Measurements from ENCODE around the gene CAST. TPM values are rescaled to one million over a fixed set of nuclear protein-coding genes. Genes with fewer than 3 reads are reported as not detected.

CAST gene
- total and polyA plus RNA-seq, 10 donors: 30.0 to 233 (median 185) TPM

DNA sequence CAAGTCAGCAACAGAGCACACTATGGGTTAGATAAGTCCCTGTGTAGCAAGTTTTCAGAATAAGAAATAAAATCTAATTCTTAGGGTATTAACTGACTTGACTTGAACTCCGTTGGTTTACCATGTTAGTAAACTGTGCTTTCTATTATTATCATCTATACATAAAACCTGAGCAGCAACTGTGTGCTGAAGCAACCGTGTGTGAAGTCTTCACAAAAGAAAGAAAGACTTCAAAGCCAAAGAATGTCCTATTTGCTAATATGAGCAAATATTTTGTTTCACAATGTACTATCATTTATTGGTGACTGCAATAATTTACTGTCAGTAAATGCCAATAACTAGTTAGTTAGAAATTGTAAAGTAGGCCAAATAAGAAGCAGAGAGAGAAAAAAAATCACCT lies 112.9 kb downstream of the CAST start:
- intact Hi-C loops (cut with DNase I; ENCODE audit: low total_unique reads): loop anchor here (10.0 kb wide), 1 partner anchor 130 kb away; no protein-coding TSS in a partner anchor
- H3K27ac ChIP-seq: no peak overlapping the region
- no peak for DNase-seq
- no peaks in the 10 kb centered on the region for H3K27me3 ChIP-seq (replicated peaks in 1 of 7)
- H3K9me3 ChIP-seq: no peaks in the 10 kb centered on the region
- TF ChIP-seq POLR2A (IDR thresholded peaks at IDR 0.05): no peak
- TF ChIP-seq CTCF (IDR thresholded peaks at IDR 0.05 in 8 of 11, conservative IDR thresholded peaks at IDR 0.05 in 3 of 11): no peak
- TF ChIP-seq POLR2AphosphoS5 (IDR thresholded peaks at IDR 0.05): no peak
- no peak overlapping the region for H3K4me3 ChIP-seq
- peaks cover 0 to 10% (median 0%) of the 10 kb centered on the region in 6 donors for H3K4me1 ChIP-seq
- peaks cover 3 to 100% (median 91%) of the 10 kb centered on the region in 6 donors for H3K36me3 ChIP-seq
- WGBS, 5 donors: 84 to 97% (median 93%) methylated on average over 2 of the region's 2 CpGs

DNA sequence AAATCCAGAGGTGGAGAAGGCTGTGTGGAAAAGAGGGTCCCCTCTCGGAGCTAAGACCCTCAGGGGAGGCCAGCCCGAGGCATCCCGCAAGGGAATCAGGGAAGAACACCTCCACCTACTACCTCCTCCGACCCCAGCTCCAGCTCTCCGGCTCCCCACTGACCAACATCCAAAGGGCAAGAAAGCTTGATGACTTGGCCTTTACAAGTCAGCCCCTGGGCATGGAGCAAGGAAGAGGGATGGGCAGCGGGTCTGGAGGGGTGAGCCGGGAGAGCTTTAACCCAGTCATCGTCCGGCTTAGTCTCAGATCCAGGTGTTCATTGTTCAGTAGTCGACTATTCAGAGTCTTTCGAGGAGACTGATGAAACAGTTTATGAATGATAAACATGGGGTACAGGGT lies 113.5 kb downstream of the CAST start:
- no peaks in the 10 kb centered on the region for H3K9me3 ChIP-seq
- no peaks in the 10 kb centered on the region for H3K27me3 ChIP-seq (replicated peaks in 1 of 7)
- H3K27ac ChIP-seq: no peak overlapping the region
- H3K36me3 ChIP-seq: peaks cover 3 to 100% (median 90%) of the 10 kb centered on the region in 6 donors
- no peak for TF ChIP-seq POLR2A (IDR thresholded peaks at IDR 0.05)
- TF ChIP-seq CTCF (IDR thresholded peaks at IDR 0.05 in 8 of 11, conservative IDR thresholded peaks at IDR 0.05 in 3 of 11): no peak
- TF ChIP-seq POLR2AphosphoS5 (IDR thresholded peaks at IDR 0.05): no peak
- WGBS, 5 donors: 94 to 98% (median 96%) methylated on average over 11 of the region's 11 CpGs
- H3K4me3 ChIP-seq: no peak overlapping the region
- peaks cover 0 to 12% (median 0%) of the 10 kb centered on the region in 6 donors for H3K4me1 ChIP-seq
- DNase-seq: no peak
- intact Hi-C loops (cut with DNase I; ENCODE audit: low total_unique reads): loop anchor here (10.0 kb wide), 1 partner anchor 129 kb away; no protein-coding TSS in a partner anchor

GRCh38 chr5:96776621-96777020 lies 114.4 kb downstream of the CAST start:
- peaks cover 0 to 14% (median 0%) of the 10 kb centered on the region in 6 donors for H3K4me1 ChIP-seq
- H3K9me3 ChIP-seq: no peaks in the 10 kb centered on the region
- peaks cover 3 to 100% (median 90%) of the 10 kb centered on the region in 6 donors for H3K36me3 ChIP-seq
- no peak for DNase-seq
- no peaks in the 10 kb centered on the region for H3K27me3 ChIP-seq (replicated peaks in 1 of 7)
- H3K27ac ChIP-seq: no peak overlapping the region
- TF ChIP-seq POLR2A (IDR thresholded peaks at IDR 0.05): no peak
- TF ChIP-seq CTCF (IDR thresholded peaks at IDR 0.05 in 8 of 11, conservative IDR thresholded peaks at IDR 0.05 in 3 of 11): no peak
- no peak for TF ChIP-seq POLR2AphosphoS5 (IDR thresholded peaks at IDR 0.05)
- no peak overlapping the region for H3K4me3 ChIP-seq
- intact Hi-C loops (cut with DNase I; ENCODE audit: low total_unique reads): loop anchor here (10.0 kb wide), 1 partner anchor 128 kb away; no protein-coding TSS in a partner anchor
- WGBS, 5 donors: 87 to 96% (median 94%) methylated on average over 2 of the region's 2 CpGs

GRCh38 chr5:96778409-96778808 lies 116.2 kb downstream of the CAST start:
- intact Hi-C loops (cut with DNase I; ENCODE audit: low total_unique reads): loop anchor here (10.0 kb wide), 1 partner anchor 126 kb away; no protein-coding TSS in a partner anchor
- no peak for DNase-seq
- H3K27ac ChIP-seq: no peak overlapping the region
- 94 to 100% (median 100%) methylated on average over 1 of the region's 1 CpG for WGBS, 5 donors
- no peaks in the 10 kb centered on the region for H3K27me3 ChIP-seq (replicated peaks in 1 of 7)
- H3K4me3 ChIP-seq: no peak overlapping the region
- no peaks in the 10 kb centered on the region for H3K9me3 ChIP-seq
- TF ChIP-seq CTCF (IDR thresholded peaks at IDR 0.05 in 8 of 11, conservative IDR thresholded peaks at IDR 0.05 in 3 of 11) (no peak), POLR2AphosphoS5 (IDR thresholded peaks at IDR 0.05) (no peak), POLR2A (IDR thresholded peaks at IDR 0.05) (no peak)
- peaks cover 0 to 12% (median 0%) of the 10 kb centered on the region in 6 donors for H3K4me1 ChIP-seq
- peaks cover 3 to 100% (median 88%) of the 10 kb centered on the region in 6 donors for H3K36me3 ChIP-seq

All from spleen (tissue), 11 donors.